ENCODE results near the gene RCAN3. TPM values are rescaled to one million over a fixed set of nuclear protein-coding genes. Genes with fewer than 3 reads are reported as not detected.

The RCAN3 gene
- total and polyA plus RNA-seq, 2 of the 4 experiments (the other 2 are of a cell fraction): 4.0 to 5.9 TPM

DNA sequence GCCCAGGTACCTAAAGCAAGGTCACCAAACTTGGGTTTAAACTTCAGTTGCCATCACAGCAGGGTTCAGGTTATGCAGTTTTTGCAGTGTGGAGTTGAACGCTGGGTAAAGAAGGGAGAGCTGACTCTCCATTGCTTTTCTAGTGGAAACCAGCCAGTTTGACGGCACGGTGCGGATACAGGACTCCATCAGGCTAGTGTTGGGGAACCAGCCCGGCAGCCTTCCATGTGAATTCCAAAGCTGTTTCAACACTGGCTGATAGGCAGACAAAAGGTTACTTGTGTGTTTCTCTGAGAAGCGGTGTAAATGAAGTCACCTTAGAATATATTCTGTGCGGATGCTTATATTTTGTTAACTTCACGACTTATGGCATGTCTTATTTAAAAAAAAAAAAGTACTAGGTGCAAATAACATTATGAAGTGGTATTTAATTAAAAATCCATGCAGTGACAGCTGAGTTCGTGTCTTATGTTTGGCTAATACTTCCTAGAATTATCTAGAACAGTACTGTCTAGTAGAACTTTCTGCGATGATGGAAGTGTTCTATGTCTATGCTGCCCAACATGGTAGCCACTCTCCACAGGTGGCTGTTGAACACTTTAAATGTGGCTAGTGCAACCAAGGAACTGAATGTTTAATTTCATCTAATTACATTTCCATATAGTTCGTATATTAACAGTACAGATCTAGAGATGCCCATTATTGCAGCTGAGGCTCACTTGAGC lies 29.9 kb upstream of the RCAN3 start:
- Histone ChIP-seq H4K91ac (ENCODE audit: insufficient read depth, low read depth, low read length) (no peak overlapping the region), H3K79me1 (ENCODE audit: low read depth in 1 of 2, low read length in 2 of 2) (no peaks in the 10 kb centered on the region), H4K5ac (ENCODE audit: low read depth, low read length) (no peak overlapping the region), H3K23ac (ENCODE audit: low read depth, low read length) (no peak overlapping the region), H4K8ac (ENCODE audit: low read depth in 2 of 2, low read length in 2 of 2) (no peak overlapping the region), H3K36me3 (ENCODE audit: control insufficient read depth, insufficient read depth, low read length) (peaks cover 4% of the 10 kb centered on the region; the same call in 1 of the 2 replicates), H2BK15ac (ENCODE audit: low read depth, low read length) (no peak overlapping the region), H3K9ac (ENCODE audit: low read depth, low read length) (no peak overlapping the region), H3K56ac (ENCODE audit: extremely low read depth, insufficient read depth, low read length) (no peak overlapping the region), H3K4me2 (ENCODE audit: low read depth, low read length) (no peak overlapping the region), H3K27ac (ENCODE audit: insufficient read depth, low read length) (no peak overlapping the region), H4K20me1 (ENCODE audit: insufficient read depth, low read length) (no peaks in the 10 kb centered on the region), H2AK9ac (replicated peaks; ENCODE audit: low read depth, low read length, poor library complexity) (no peak overlapping the region), H2BK20ac (ENCODE audit: low read depth, low read length) (no peak overlapping the region), H3K4ac (ENCODE audit: low read depth, low read length) (no peak overlapping the region), H2BK120ac (ENCODE audit: low read depth, low read length) (no peak overlapping the region), H3K27me3 (ENCODE audit: control insufficient read depth, insufficient read depth, low read length) (no peaks in the 10 kb centered on the region), H2BK5ac (ENCODE audit: low read depth, low read length, poor library complexity, severe bottlenecking) (no peak overlapping the region), H3K4me1 (ENCODE audit: control insufficient read depth, insufficient read depth, low read length) (no peaks in the 10 kb centered on the region), H3K9me1 (ENCODE audit: insufficient read depth, low read length) (peaks cover 13% of the 10 kb centered on the region; the same call in 1 of the 2 replicates), H3K4me3 (ENCODE audit: insufficient read depth, low read depth, low read length) (no peak overlapping the region), H3K9me3 (ENCODE audit: control insufficient read depth, insufficient read depth, low read length) (no peaks in the 10 kb centered on the region), H3K18ac (ENCODE audit: low read depth, low read length) (no peak overlapping the region), H2AK5ac (ENCODE audit: low read depth, low read length) (no peak overlapping the region), H3K14ac (replicated peaks; ENCODE audit: low read depth, low read length) (no peak overlapping the region), H2AFZ (replicated peaks; ENCODE audit: low read length, poor library complexity) (no peak overlapping the region)
- ATAC-seq (ENCODE audit: low read depth) (no peak), DNase-seq (no peak)
- intact Hi-C loops (cut with micrococcal nuclease): no loop called here
- dilution Hi-C loops (cut with HindIII; ENCODE audit: low sequenced_read_pairs, unreplicated experiment): no loop called here
- in situ Hi-C loops (cut with MboI; ENCODE audit: low sequenced_read_pairs): no loop called here
- POLR2A ChIA-PET (ENCODE audit: unreplicated experiment): no interaction called here
- 90% methylated on average over 4 of the region's 11 CpGs; no CpG with 5 or more reads in 1 of the 2 experiments for WGBS, 2 experiments (ENCODE audit: extremely low coverage in 2 of 2, insufficient read length in 1 of 2)
- CTCF ChIA-PET: no interaction called here
- TF ChIP-seq CHD1 (IDR thresholded peaks at IDR 0.05; ENCODE audit: low read depth, low read length): no peak
- no peak for TF ChIP-seq NFE2L2 (IDR thresholded peaks at IDR 0.05; ENCODE audit: low read depth, low read length)
- no peak for TF ChIP-seq CEBPB (IDR thresholded peaks at IDR 0.05; ENCODE audit: low read depth, low read length)
- no peak for TF ChIP-seq POLR2A (IDR thresholded peaks at IDR 0.05; ENCODE audit: low read depth, low read length)
- no peak for TF ChIP-seq SMC3 (IDR thresholded peaks at IDR 0.05; ENCODE audit: low read depth, low read length)
- TF ChIP-seq MAZ (IDR thresholded peaks at IDR 0.05; ENCODE audit: borderline replicate concordance, low read depth, low read length): no peak
- no peak for TF ChIP-seq RFX5 (IDR thresholded peaks at IDR 0.05; ENCODE audit: low read depth, low read length)
- TF ChIP-seq MAFK (IDR thresholded peaks at IDR 0.05; ENCODE audit: low read depth, low read length): no peak
- TF ChIP-seq, protein P1, sequence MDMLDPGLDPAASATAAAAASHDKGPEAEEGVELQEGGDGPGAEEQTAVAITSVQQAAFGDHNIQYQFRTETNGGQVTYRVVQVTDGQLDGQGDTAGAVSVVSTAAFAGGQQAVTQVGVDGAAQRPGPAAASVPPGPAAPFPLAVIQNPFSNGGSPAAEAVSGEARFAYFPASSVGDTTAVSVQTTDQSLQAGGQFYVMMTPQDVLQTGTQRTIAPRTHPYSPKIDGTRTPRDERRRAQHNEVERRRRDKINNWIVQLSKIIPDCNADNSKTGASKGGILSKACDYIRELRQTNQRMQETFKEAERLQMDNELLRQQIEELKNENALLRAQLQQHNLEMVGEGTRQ (IDR thresholded peaks at IDR 0.05; ENCODE audit: low read depth, low read length): no peak
- TF ChIP-seq MXI1 (IDR thresholded peaks at IDR 0.05; ENCODE audit: borderline replicate concordance, low read depth, low read length): no peak
- TF ChIP-seq RAD21 (IDR thresholded peaks at IDR 0.05; ENCODE audit: low read length): no peak
- no peak for TF ChIP-seq RCOR1 (IDR thresholded peaks at IDR 0.05; ENCODE audit: insufficient replicate concordance, low read length)
- TF ChIP-seq, protein P2, sequence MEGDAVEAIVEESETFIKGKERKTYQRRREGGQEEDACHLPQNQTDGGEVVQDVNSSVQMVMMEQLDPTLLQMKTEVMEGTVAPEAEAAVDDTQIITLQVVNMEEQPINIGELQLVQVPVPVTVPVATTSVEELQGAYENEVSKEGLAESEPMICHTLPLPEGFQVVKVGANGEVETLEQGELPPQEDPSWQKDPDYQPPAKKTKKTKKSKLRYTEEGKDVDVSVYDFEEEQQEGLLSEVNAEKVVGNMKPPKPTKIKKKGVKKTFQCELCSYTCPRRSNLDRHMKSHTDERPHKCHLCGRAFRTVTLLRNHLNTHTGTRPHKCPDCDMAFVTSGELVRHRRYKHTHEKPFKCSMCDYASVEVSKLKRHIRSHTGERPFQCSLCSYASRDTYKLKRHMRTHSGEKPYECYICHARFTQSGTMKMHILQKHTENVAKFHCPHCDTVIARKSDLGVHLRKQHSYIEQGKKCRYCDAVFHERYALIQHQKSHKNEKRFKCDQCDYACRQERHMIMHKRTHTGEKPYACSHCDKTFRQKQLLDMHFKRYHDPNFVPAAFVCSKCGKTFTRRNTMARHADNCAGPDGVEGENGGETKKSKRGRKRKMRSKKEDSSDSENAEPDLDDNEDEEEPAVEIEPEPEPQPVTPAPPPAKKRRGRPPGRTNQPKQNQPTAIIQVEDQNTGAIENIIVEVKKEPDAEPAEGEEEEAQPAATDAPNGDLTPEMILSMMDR (conservative IDR thresholded peaks at IDR 0.05; ENCODE audit: low read depth, low read length): no peak
- no peak for TF ChIP-seq BHLHE40 (IDR thresholded peaks at IDR 0.05; ENCODE audit: low read depth, low read length)
- BruUV-seq (replicated peaks): no TSS peak

Data from IMR-90 (cell line).